SK-N-SH (cell line): ENCODE data around the gene FCN3.

ENCODE experiments used
- EP300 ChIP-seq, 2 experiments: IDR thresholded peaks; 2 replicates each; pipeline versions ENCODE4 v1.4.0 to v1.6.1; 2012; ENCODE audit warnings: borderline replicate concordance in 1 of 2, low read depth in 1 of 2, low read length in 1 of 2
- EZH2phosphoT487 ChIP-seq: fragments of 200-600 bp; sonication (generic); IDR thresholded peaks from 2 replicates; pipeline ENCODE4 v1.6.1; 2017; ENCODE audit warnings: low read depth, mixed run types, mild to moderate bottlenecking, antibody characterized with exemption, moderate library complexity, borderline replicate concordance
- FOSL2 ChIP-seq: IDR thresholded peaks from 2 replicates; pipeline ENCODE4 v1.4.0; 2012; ENCODE audit warnings: low read depth, mild to moderate bottlenecking, moderate library complexity, borderline replicate concordance
- MXI1 ChIP-seq: IDR thresholded peaks from 2 replicates; pipeline ENCODE4 v1.6.1; 2012; ENCODE audit warnings: mild to moderate bottlenecking, low read depth, low read length, improper control_type of control experiment
- RFX5 ChIP-seq: IDR thresholded peaks from 2 replicates; pipeline ENCODE4 v1.6.1; 2012; ENCODE audit warnings: mild to moderate bottlenecking, improper control_type of control experiment, low read length
- SIN3A ChIP-seq: IDR thresholded peaks from 2 replicates; pipeline ENCODE4 v1.6.1; 2012; ENCODE audit warnings: low read depth, mild to moderate bottlenecking, low read length, moderate library complexity, borderline replicate concordance
- SMC3 ChIP-seq: IDR thresholded peaks from 2 replicates; pipeline ENCODE4 v1.6.1; 2012; ENCODE audit warnings: low read depth, low read length, improper control_type of control experiment
- TF ChIP-seq, protein P1 (sequence below): fragments of 200-600 bp; sonication (generic); IDR thresholded peaks from 2 replicates; pipeline ENCODE4 v1.6.1; 2017; ENCODE audit warnings: antibody characterized with exemption, mild to moderate bottlenecking, moderate library complexity
- TF ChIP-seq, protein P2 (sequence below): IDR thresholded peaks from 2 replicates; pipeline ENCODE4 v1.6.1; 2012; ENCODE audit warnings: mild to moderate bottlenecking, low read depth, low read length, moderate library complexity
- TF ChIP-seq, protein P3 (sequence below): IDR thresholded peaks from 2 replicates; pipeline ENCODE4 v1.4.0; 2012; ENCODE audit warnings: low read depth, borderline replicate concordance

DNA sequence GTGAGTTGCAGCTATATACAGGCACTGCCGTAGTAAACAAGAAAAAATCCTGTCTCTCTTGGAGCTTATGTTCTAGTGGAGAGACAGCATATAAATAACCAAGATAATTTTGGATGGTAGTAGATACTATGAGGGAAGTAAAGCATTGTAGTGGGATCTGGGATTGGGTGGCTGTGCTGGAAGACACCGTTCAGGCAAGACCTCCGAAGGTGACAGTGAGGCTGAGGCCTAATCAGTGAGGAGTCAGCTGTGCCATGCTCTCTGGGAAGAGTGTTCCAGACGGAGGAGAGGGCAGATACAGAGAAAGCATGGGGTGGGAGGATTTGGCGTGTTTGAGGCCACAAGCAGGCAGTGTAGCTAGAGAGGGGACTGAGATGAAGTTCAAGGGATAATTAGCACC lies 46.7 kb downstream of the FCN3 start:
- TF ChIP-seq EZH2phosphoT487 (no peak), EP300 (IDR thresholded peaks at IDR 0.05; ENCODE audit: borderline replicate concordance in 1 of 2, low read depth in 1 of 2, low read length in 1 of 2) (no peak), SIN3A (no peak), FOSL2 (no peak), MXI1 (no peak), SMC3 (no peak), RFX5 (no peak)
- TF ChIP-seq, protein P1, sequence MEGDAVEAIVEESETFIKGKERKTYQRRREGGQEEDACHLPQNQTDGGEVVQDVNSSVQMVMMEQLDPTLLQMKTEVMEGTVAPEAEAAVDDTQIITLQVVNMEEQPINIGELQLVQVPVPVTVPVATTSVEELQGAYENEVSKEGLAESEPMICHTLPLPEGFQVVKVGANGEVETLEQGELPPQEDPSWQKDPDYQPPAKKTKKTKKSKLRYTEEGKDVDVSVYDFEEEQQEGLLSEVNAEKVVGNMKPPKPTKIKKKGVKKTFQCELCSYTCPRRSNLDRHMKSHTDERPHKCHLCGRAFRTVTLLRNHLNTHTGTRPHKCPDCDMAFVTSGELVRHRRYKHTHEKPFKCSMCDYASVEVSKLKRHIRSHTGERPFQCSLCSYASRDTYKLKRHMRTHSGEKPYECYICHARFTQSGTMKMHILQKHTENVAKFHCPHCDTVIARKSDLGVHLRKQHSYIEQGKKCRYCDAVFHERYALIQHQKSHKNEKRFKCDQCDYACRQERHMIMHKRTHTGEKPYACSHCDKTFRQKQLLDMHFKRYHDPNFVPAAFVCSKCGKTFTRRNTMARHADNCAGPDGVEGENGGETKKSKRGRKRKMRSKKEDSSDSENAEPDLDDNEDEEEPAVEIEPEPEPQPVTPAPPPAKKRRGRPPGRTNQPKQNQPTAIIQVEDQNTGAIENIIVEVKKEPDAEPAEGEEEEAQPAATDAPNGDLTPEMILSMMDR, result no peak
- TF ChIP-seq, protein P2, sequence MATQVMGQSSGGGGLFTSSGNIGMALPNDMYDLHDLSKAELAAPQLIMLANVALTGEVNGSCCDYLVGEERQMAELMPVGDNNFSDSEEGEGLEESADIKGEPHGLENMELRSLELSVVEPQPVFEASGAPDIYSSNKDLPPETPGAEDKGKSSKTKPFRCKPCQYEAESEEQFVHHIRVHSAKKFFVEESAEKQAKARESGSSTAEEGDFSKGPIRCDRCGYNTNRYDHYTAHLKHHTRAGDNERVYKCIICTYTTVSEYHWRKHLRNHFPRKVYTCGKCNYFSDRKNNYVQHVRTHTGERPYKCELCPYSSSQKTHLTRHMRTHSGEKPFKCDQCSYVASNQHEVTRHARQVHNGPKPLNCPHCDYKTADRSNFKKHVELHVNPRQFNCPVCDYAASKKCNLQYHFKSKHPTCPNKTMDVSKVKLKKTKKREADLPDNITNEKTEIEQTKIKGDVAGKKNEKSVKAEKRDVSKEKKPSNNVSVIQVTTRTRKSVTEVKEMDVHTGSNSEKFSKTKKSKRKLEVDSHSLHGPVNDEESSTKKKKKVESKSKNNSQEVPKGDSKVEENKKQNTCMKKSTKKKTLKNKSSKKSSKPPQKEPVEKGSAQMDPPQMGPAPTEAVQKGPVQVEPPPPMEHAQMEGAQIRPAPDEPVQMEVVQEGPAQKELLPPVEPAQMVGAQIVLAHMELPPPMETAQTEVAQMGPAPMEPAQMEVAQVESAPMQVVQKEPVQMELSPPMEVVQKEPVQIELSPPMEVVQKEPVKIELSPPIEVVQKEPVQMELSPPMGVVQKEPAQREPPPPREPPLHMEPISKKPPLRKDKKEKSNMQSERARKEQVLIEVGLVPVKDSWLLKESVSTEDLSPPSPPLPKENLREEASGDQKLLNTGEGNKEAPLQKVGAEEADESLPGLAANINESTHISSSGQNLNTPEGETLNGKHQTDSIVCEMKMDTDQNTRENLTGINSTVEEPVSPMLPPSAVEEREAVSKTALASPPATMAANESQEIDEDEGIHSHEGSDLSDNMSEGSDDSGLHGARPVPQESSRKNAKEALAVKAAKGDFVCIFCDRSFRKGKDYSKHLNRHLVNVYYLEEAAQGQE, result no peak
- TF ChIP-seq, protein P3, sequence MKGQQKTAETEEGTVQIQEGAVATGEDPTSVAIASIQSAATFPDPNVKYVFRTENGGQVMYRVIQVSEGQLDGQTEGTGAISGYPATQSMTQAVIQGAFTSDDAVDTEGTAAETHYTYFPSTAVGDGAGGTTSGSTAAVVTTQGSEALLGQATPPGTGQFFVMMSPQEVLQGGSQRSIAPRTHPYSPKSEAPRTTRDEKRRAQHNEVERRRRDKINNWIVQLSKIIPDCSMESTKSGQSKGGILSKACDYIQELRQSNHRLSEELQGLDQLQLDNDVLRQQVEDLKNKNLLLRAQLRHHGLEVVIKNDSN, result no peak
